RWPE2 (cell line): ENCODE measurements around the gene AP1S1.
"Not testable (repeated sequence)": the region's sequence is repeated elsewhere in the genome, so short reads cannot be mapped to it uniquely, and the experiment has no call there.

Source experiments
- ATAC-seq: fragments of 200-7000 bp; cut with Tn5 transposase; 3 replicates; pipeline ENCODE4 v1.9.1; 2021; ENCODE audit warnings: low read depth
- DNase-seq: peaks from one replicate; pipeline ENCODE4 v3.0.0-alpha.2; 2020; ENCODE audit warnings: low spot score
- H3K27ac ChIP-seq: fragments of 450-650 bp; 2 replicates; pipeline ENCODE4 v1.5.1; 2017; ENCODE audit warnings: mild to moderate bottlenecking; ENCODE audit not compliant: poor library complexity, severe bottlenecking
- H3K27me3 ChIP-seq: fragments of 250-450 bp; sonication (Bioruptor Pico); 2 replicates; pipeline ENCODE4 v1.5.1; 2021; ENCODE audit warnings: mild to moderate bottlenecking, moderate library complexity; ENCODE audit not compliant: insufficient read depth, poor library complexity, severe bottlenecking
- H3K36me3 ChIP-seq: fragments of 250-450 bp; sonication (Bioruptor Pico); 2 replicates; pipeline ENCODE4 v1.5.1; 2020; ENCODE audit warnings: low read depth, mild to moderate bottlenecking, moderate library complexity
- H3K4me1 ChIP-seq: fragments of 250-450 bp; sonication (Bioruptor Pico); 2 replicates; pipeline ENCODE4 v1.5.1; 2021; ENCODE audit warnings: mild to moderate bottlenecking, moderate library complexity; ENCODE audit not compliant: insufficient read depth, poor library complexity, severe bottlenecking
- H3K4me3 ChIP-seq: fragments of 250-450 bp; sonication (Bioruptor Pico); 2 replicates; pipeline ENCODE4 v1.5.1; 2021; ENCODE audit warnings: mild to moderate bottlenecking, moderate library complexity; ENCODE audit not compliant: severe bottlenecking
- H3K9me3 ChIP-seq: fragments of 250-450 bp; sonication (Bioruptor Pico); 2 replicates; pipeline ENCODE4 v1.5.1; 2021; ENCODE audit warnings: mild to moderate bottlenecking, moderate library complexity; ENCODE audit not compliant: severe bottlenecking
- CTCF ChIP-seq: fragments of 450-650 bp; IDR thresholded peaks from one replicate; pipeline ENCODE4 v1.5.1; 2017; ENCODE audit warnings: mild to moderate bottlenecking, moderate library complexity; ENCODE audit not compliant: poor library complexity, severe bottlenecking

The AP1S1 gene

GRCh38 chr7:101127460-101128039 is 26.7 kb upstream of the AP1S1 start:
- Histone ChIP-seq H3K9me3 (no peaks in the 10 kb centered on the region), H3K27ac (peak overlapping the region; percentile 90), H3K27me3 (no peaks in the 10 kb centered on the region), H3K36me3 (peaks cover 44% of the 10 kb centered on the region), H3K4me1 (peaks cover 29% of the 10 kb centered on the region), H3K4me3 (peak overlapping the region; percentile 40)
- TF ChIP-seq CTCF = no peak
- peak; percentile 2; the same call in 1 of the 3 replicates for ATAC-seq
- no peak for DNase-seq

- H3K9me3 ChIP-seq = no peaks in the 10 kb centered on the region
- peak overlapping the region; percentile 40 for H3K4me3 ChIP-seq
- no peak for ATAC-seq
- peak overlapping the region; percentile 90 for H3K27ac ChIP-seq
- H3K4me1 ChIP-seq = peaks cover 26% of the 10 kb centered on the region
- no peak for TF ChIP-seq CTCF
- peaks cover 51% of the 10 kb centered on the region for H3K36me3 ChIP-seq
- H3K27me3 ChIP-seq = no peaks in the 10 kb centered on the region
- no peak for DNase-seq
Observed at GRCh38 chr7:101128040-101128834, 26.0 kb upstream of the AP1S1 start.

GRCh38 chr7:101129603-101130117 is 24.6 kb upstream of the AP1S1 start:
- no peak for DNase-seq
- Histone ChIP-seq H3K4me3 (no peak overlapping the region), H3K4me1 (peaks cover 29% of the 10 kb centered on the region), H3K9me3 (no peaks in the 10 kb centered on the region), H3K27me3 (no peaks in the 10 kb centered on the region), H3K27ac (peak overlapping the region; percentile 90), H3K36me3 (peaks cover 65% of the 10 kb centered on the region)
- no peak for TF ChIP-seq CTCF
- no peak for ATAC-seq

- H3K9me3 ChIP-seq, ATAC-seq, H3K4me3 ChIP-seq, DNase-seq, H3K27me3 ChIP-seq: not testable (repeated sequence)
- peak overlapping the region; percentile 90 for H3K27ac ChIP-seq
- peaks cover 24% of the 10 kb centered on the region for H3K4me1 ChIP-seq
- peaks cover 92% of the 10 kb centered on the region for H3K36me3 ChIP-seq
Observed at GRCh38 chr7:101132626-101133600, 21.4 kb upstream of the AP1S1 start.
